ENCODE measurements around the gene VSX1.

VSX1 gene

DNA sequence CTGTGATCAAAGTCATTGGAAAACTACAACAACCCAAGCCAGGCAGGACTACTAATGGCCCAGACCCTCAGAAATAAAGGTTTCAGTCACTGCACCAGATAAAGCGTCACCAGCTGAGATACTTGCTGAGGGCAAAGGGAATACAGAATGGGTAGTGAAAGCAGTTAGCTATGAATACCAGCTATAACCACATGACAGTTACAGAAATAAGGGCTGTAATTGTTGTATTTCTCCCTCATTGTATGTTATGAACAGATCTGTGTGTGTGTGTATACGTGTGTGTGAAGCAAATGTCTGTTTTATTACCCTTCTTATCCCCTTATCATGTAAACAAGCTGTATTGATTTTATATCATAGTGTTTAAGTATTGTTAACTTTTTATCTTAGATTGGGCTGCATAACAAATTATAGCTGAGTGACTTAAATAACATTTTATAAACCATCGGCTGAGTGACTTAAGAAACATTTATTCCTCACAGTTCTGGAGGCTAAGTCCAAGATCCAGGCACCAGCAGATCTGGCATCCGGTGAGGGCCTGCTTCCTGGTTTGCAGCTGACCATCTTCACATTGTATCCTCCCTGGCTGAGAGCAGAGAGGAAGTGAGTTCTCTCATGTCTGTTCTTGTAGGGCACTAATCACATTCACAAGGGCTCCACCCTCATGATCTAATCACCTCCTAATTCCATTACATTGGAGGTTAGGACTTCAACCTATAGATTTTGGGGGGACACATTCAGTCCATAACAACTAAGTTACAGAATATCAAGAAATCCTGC is 46.0 kb upstream of the VSX1 start:
- Histone ChIP-seq H3K9ac (no peak overlapping the region), H3K27ac (no peak overlapping the region), H3K27me3 (ENCODE audit: control insufficient read depth, insufficient read depth, low read length) (no peaks in the 10 kb centered on the region), H3K36me3 (ENCODE audit: control insufficient read depth, insufficient read depth, low read length) (no peaks in the 10 kb centered on the region), H3K9me3 (ENCODE audit: control insufficient read depth, low read length) (no peaks in the 10 kb centered on the region), H3K4me1 (no peaks in the 10 kb centered on the region), H3K4me3 (ENCODE audit: low read depth, low read length) (no peak overlapping the region), H3K4me2 (ENCODE audit: low read length) (no peak overlapping the region), H2AFZ (no peak overlapping the region), H3K79me2 (no peaks in the 10 kb centered on the region)
- TF ChIP-seq, protein P1, sequence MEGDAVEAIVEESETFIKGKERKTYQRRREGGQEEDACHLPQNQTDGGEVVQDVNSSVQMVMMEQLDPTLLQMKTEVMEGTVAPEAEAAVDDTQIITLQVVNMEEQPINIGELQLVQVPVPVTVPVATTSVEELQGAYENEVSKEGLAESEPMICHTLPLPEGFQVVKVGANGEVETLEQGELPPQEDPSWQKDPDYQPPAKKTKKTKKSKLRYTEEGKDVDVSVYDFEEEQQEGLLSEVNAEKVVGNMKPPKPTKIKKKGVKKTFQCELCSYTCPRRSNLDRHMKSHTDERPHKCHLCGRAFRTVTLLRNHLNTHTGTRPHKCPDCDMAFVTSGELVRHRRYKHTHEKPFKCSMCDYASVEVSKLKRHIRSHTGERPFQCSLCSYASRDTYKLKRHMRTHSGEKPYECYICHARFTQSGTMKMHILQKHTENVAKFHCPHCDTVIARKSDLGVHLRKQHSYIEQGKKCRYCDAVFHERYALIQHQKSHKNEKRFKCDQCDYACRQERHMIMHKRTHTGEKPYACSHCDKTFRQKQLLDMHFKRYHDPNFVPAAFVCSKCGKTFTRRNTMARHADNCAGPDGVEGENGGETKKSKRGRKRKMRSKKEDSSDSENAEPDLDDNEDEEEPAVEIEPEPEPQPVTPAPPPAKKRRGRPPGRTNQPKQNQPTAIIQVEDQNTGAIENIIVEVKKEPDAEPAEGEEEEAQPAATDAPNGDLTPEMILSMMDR (IDR thresholded peaks at IDR 0.05): no peak

DNA sequence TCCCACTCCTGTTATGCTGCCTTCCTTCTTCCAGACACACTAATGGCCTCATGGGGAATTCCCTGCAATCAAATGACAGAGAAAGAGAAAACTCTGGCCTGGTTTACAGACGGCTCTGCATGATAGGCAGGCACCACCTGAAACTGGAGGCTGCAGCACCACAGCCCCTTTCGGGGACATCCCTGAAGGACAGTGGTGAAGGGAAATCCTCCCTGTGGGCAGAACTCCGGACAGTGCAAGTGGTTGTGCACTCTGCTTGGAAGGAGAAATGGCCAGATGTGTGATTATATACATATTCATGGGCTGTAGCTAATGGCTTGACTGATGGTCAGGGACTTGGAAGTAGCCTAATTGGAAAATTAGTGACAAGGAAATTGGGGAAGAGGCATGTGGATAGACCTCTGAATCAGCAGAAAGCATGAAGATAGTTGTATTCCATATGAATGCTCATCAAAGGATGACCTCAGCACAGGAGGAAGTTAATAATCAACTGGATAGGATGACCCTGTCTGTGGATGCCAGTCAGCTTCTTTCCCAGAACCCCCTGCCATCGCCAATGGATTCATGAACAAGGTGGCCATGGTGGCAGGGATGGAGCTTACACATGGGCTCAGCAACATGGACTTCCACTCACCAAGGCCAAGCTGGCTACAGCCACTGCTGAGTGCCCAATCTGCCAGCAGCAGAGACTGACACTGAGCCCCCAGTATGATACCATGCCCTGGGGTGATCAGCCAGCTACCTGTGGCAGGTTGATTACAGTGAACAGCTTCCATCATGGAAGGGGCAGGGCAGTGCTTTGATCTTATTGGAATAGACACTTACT is 44.5 kb upstream of the VSX1 start:
- Histone ChIP-seq H3K9me3 (ENCODE audit: control insufficient read depth, low read length) (no peaks in the 10 kb centered on the region), H3K4me1 (no peaks in the 10 kb centered on the region), H3K9ac (no peak overlapping the region), H3K4me2 (ENCODE audit: low read length) (no peak overlapping the region), H3K4me3 (ENCODE audit: low read depth, low read length) (no peak overlapping the region), H3K36me3 (ENCODE audit: control insufficient read depth, insufficient read depth, low read length) (no peaks in the 10 kb centered on the region), H3K79me2 (no peaks in the 10 kb centered on the region), H2AFZ (no peak overlapping the region), H3K27me3 (ENCODE audit: control insufficient read depth, insufficient read depth, low read length) (no peaks in the 10 kb centered on the region), H3K27ac (no peak overlapping the region)
- TF ChIP-seq, protein P1 (IDR thresholded peaks at IDR 0.05): no peak

DNA sequence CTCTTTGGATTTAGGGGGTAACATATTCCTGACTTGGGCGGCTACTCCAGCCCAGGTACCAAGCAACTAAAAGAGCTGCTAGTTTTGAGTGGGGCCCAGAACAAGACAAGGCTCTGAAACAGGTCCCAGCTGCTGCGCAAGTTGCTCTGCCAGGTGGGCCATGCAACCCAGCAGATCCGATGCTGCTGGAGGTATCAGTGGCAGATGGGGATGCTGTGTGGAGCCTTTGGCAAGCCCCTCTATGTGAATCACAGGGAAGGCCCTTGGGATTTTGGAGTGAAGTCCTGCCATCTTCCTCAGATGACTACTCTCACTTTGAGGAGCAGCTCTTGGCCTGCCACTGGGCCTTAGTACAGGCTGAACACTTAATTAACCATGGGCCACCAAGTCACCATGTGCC is 43.7 kb upstream of the VSX1 start:
- Histone ChIP-seq H3K27ac (no peak overlapping the region), H2AFZ (no peak overlapping the region), H3K27me3 (ENCODE audit: control insufficient read depth, insufficient read depth, low read length) (no peaks in the 10 kb centered on the region), H3K36me3 (ENCODE audit: control insufficient read depth, insufficient read depth, low read length) (no peaks in the 10 kb centered on the region), H3K4me3 (ENCODE audit: low read depth, low read length) (no peak overlapping the region), H3K9me3 (ENCODE audit: control insufficient read depth, low read length) (no peaks in the 10 kb centered on the region), H3K4me1 (no peaks in the 10 kb centered on the region), H3K79me2 (no peaks in the 10 kb centered on the region), H3K4me2 (ENCODE audit: low read length) (no peak overlapping the region), H3K9ac (no peak overlapping the region)
- TF ChIP-seq, protein P1 (IDR thresholded peaks at IDR 0.05): no peak

DNA sequence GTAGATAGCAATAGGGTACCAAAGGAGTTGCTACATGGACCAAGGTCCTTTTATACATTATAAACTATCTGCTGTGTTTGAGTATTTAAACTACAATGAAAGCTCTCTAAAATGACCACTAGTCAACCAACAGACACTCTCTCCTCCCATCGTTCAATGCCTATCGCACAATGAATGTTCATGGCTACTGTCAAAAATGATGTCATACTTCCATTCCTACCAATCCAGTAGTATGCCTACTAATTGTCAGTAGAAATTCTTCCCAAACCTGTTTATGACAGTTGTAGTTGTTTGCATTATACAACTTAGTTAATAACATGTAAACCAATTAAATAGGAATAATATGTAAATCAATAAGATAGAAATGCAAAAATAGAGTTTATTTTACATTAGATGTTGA is 39.0 kb upstream of the VSX1 start:
- Histone ChIP-seq H3K4me3 (ENCODE audit: low read depth, low read length) (no peak overlapping the region), H3K79me2 (no peaks in the 10 kb centered on the region), H3K36me3 (ENCODE audit: control insufficient read depth, insufficient read depth, low read length) (no peaks in the 10 kb centered on the region), H3K4me1 (no peaks in the 10 kb centered on the region), H3K9me3 (ENCODE audit: control insufficient read depth, low read length) (no peaks in the 10 kb centered on the region), H3K27me3 (ENCODE audit: control insufficient read depth, insufficient read depth, low read length) (no peaks in the 10 kb centered on the region), H3K4me2 (ENCODE audit: low read length) (no peak overlapping the region), H2AFZ (no peak overlapping the region), H3K9ac (no peak overlapping the region), H3K27ac (no peak overlapping the region)
- TF ChIP-seq, protein P1 (IDR thresholded peaks at IDR 0.05): no peak

Data from parathyroid adenoma (tissue), 2 donors.